DMS53 (cell line): ENCODE data around the gene C1orf52.
"Not testable (repeated sequence)": the region's sequence is repeated elsewhere in the genome, so short reads cannot be mapped to it uniquely, and the experiment has no call there.

Experiments used
- DNase-seq: peaks from one replicate; lab custom pipeline; 2025; lab: John Stamatoyannopoulos, UW

C1orf52 gene

GRCh38 chr1:85277802-85278201 is 18.3 kb upstream of the C1orf52 start:
- DNase-seq: peak; percentile 35

- no peak for DNase-seq
These were observed 17.6 kb upstream of the C1orf52 start for GRCh38 chr1:85276978-85277639.

- DNase-seq: peak; percentile 100
These were observed 16.9 kb upstream of the C1orf52 start, which contains the start of gene BCL10 for GRCh38 chr1:85276215-85276977. Gene BCL10, minus strand, starts transcription at chr1:85276632. Its CDS starts 280 bp downstream, at chr1:85276352.

- peak; percentile 73 for DNase-seq
These were observed 16.3 kb upstream of the C1orf52 start for GRCh38 chr1:85275701-85276214.

- DNase-seq: peak; percentile 94
These were observed 15.5 kb upstream of the C1orf52 start for GRCh38 chr1:85274969-85275453.

GRCh38 chr1:85273397-85273796 is 13.9 kb upstream of the C1orf52 start:
- no peak for DNase-seq

GRCh38 chr1:85268801-85269585 is 9.5 kb upstream of the C1orf52 start:
- DNase-seq: no peak

GRCh38 chr1:85267313-85267712 is 7.9 kb upstream of the C1orf52 start:
- no peak for DNase-seq

- peak; percentile 11 for DNase-seq
These were observed 4.7 kb upstream of the C1orf52 start for GRCh38 chr1:85264150-85264549.

- peak; percentile 29 for DNase-seq
These were observed 3.5 kb upstream of the C1orf52 start for GRCh38 chr1:85262985-85263384.

GRCh38 chr1:85259912-85260274 is 431 bp upstream of the C1orf52 start:
- DNase-seq: peak; percentile 69

GRCh38 chr1:85258536-85259117 is 835 bp downstream of the C1orf52 start:
- no peak for DNase-seq

GRCh38 chr1:85249042-85249441 is 10.4 kb downstream of the C1orf52 start:
- not testable (repeated sequence) for DNase-seq

- no peak for DNase-seq
These were observed 13.6 kb downstream of the C1orf52 start for GRCh38 chr1:85245891-85246290.

- no peak for DNase-seq
These were observed 14.0 kb downstream of the C1orf52 start for GRCh38 chr1:85245456-85245855.

- DNase-seq: no peak
These were observed 15.0 kb downstream of the C1orf52 start for GRCh38 chr1:85244271-85245061.

- DNase-seq: no peak
These were observed 16.1 kb downstream of the C1orf52 start for GRCh38 chr1:85243372-85243771.

GRCh38 chr1:85240643-85241042 is 18.8 kb downstream of the C1orf52 start:
- DNase-seq: no peak

- peak; percentile 75 for DNase-seq
These were observed 19.3 kb downstream of the C1orf52 start for GRCh38 chr1:85240174-85240601.

- DNase-seq: no peak
These were observed 21.8 kb downstream of the C1orf52 start for GRCh38 chr1:85237613-85238012.
